Ectodermal cell (in vitro differentiated cells): ENCODE measurements around the gene PBX2.
"Not testable (repeated sequence)": the region's sequence is repeated elsewhere in the genome, so short reads cannot be mapped to it uniquely, and the experiment has no call there.

Source experiments
- H3K27ac ChIP-seq: 2 replicates; pipeline ENCODE4 v1.7.0; 2013; ENCODE audit warnings: mild to moderate bottlenecking, low read depth, low read length; ENCODE audit not compliant: insufficient read depth, poor library complexity, severe bottlenecking
- H3K27me3 ChIP-seq: 2 replicates; pipeline ENCODE4 v1.7.0; 2013; ENCODE audit warnings: mild to moderate bottlenecking, low read length; ENCODE audit not compliant: insufficient read depth, control insufficient read depth, poor library complexity, severe bottlenecking
- H3K36me3 ChIP-seq: one replicate; pipeline ENCODE4 v1.7.0; 2013; ENCODE audit warnings: low read length; ENCODE audit not compliant: control insufficient read depth, insufficient read depth
- H3K4me1 ChIP-seq: one replicate; pipeline ENCODE4 v1.7.0; 2013; ENCODE audit warnings: low read length; ENCODE audit not compliant: control insufficient read depth, insufficient read depth
- H3K4me3 ChIP-seq: 2 replicates; pipeline ENCODE4 v1.7.0; 2013; ENCODE audit warnings: low read depth, low read length, control low read depth; ENCODE audit not compliant: insufficient read depth
- H3K9me3 ChIP-seq: 2 replicates; pipeline ENCODE4 v1.7.0; 2013; ENCODE audit warnings: mild to moderate bottlenecking, low read length, moderate library complexity; ENCODE audit not compliant: control insufficient read depth
- WGBS, 2 experiments: methylation state at CpG; one replicate each; pipeline ENCODE4 v1.1.7; 2013; ENCODE audit warnings: missing lambda C conversion rate in 2 of 2; 5-methylcytosine and 5-hydroxymethylcytosine counted together

The PBX2 gene

DNA sequence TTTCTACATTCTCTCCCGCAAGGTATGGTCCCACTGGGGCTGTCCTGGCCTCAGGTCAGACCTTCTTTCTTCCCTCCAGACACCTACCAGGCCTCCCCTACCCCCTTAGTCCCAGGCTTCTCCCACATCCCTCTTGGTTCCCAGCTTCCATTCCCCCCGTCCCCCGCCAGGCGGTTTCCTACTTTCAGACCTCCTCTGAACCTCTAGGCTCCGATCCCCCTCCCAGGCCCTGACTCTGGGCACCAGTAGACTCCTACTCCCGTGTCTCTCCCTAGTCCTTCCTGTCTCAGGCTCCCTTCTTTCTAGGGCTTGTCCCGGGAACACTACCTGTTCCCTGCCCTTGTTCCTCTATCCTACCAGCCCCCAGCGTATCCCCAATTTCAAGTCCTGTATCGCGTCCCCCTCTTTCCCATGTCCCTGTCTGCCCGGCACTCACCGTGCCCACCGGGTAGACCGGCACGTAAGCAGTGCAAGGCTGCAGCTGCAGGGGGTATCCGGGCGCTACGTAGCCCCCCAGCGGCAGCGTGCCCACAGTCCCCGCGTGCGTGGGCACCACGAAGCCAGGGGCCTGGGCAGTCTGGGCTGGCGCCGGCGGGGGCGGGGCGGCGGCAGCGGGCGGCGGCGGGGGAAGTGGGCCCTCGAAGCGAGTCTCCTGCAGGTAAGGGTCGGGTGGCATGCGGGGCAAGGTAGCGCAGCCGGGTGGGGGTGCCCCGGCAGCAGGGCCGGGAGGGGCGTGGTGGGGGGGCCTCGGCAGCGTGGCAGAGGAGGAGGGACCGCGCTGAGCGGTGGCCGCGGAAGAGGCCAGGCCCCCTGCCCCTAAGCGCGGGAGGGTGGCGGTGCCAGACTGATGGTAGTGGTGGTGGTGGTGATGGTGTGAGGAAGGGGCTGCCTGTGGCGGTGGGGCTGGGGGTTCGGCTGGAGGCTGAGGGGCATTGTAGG is 39.8 kb downstream of the PBX2 start:
- Histone ChIP-seq H3K27me3 (peaks cover 26% of the 10 kb centered on the region), H3K9me3 (no peaks in the 10 kb centered on the region), H3K4me3 (no peak overlapping the region), H3K27ac (no peak overlapping the region), H3K36me3 (no peaks in the 10 kb centered on the region), H3K4me1 (peaks cover 11% of the 10 kb centered on the region)
- WGBS, 2 experiments, result 72 to 76% methylated on average over 55 of the region's 55 CpGs

- Histone ChIP-seq H3K27ac (no peak overlapping the region), H3K27me3 (peaks cover 26% of the 10 kb centered on the region), H3K36me3 (no peaks in the 10 kb centered on the region), H3K4me1 (peaks cover 11% of the 10 kb centered on the region), H3K4me3 (no peak overlapping the region), H3K9me3 (no peaks in the 10 kb centered on the region)
- 93 to 94% methylated on average over 47 of the region's 47 CpGs for WGBS, 2 experiments
Observed at GRCh38 chr6:32149092-32149755, 40.8 kb downstream of the PBX2 start.

- 92 to 93% methylated on average over 39 of the region's 39 CpGs for WGBS, 2 experiments
- H3K27me3 ChIP-seq, result peaks cover 26% of the 10 kb centered on the region
- H3K36me3 ChIP-seq, result no peaks in the 10 kb centered on the region
- peaks cover 11% of the 10 kb centered on the region for H3K4me1 ChIP-seq
- no peak overlapping the region for H3K4me3 ChIP-seq
- H3K27ac ChIP-seq, result no peak overlapping the region
- no peaks in the 10 kb centered on the region for H3K9me3 ChIP-seq
Observed at GRCh38 chr6:32148289-32149091, 41.5 kb downstream of the PBX2 start.

- Histone ChIP-seq H3K4me1 (peaks cover 10% of the 10 kb centered on the region), H3K27ac (no peak overlapping the region), H3K36me3 (no peaks in the 10 kb centered on the region), H3K4me3 (no peak overlapping the region), H3K9me3 (no peaks in the 10 kb centered on the region), H3K27me3 (peaks cover 25% of the 10 kb centered on the region)
- WGBS, 2 experiments, result 90 to 93% methylated on average over 4 of the region's 4 CpGs
Observed at GRCh38 chr6:32147401-32148132, 42.4 kb downstream of the PBX2 start.

DNA sequence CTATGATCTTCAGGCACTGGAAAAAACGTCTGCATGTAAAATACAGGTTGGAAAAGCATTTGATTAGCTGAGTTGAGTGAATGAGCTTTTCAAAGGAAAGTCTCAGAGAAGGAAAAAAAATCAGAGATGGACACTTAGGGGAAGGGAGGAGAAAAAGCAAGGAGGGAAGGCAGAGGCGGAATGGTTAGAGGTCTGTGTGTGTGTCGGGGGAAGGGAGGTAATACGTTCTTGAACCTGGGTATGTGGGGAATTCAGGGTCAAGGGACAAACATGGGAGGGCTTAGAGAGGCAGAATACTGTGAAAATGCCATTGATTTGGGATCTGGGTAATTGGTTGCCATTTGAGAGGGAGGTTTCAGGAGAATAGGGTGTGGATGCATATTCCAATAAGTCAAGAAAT is 43.3 kb downstream of the PBX2 start:
- Histone ChIP-seq H3K4me3 (no peak overlapping the region), H3K27ac (no peak overlapping the region), H3K36me3 (no peaks in the 10 kb centered on the region), H3K9me3 (no peaks in the 10 kb centered on the region), H3K4me1 (peaks cover 3% of the 10 kb centered on the region), H3K27me3 (peaks cover 21% of the 10 kb centered on the region)
- 46 to 47% methylated on average over 4 of the region's 4 CpGs for WGBS, 2 experiments

DNA sequence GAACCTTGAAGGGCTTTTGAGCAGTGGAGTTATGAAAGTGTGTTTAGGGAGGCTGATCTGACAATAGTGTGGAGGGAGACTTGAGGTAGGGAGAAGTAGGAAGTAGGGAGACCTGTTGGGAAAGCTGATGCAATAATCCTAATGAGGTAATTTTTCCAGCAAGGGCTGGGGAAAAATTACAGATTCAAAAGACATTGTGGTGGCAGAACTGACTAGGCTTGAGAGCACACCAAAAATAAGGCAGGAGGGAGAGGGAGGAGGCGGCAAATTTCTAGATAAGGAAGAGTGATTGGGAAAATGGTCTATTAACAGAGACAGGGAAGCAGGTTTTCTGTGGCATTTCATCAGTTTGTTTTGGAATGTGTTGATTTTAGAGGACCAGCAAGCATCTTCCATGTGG is 43.7 kb downstream of the PBX2 start:
- Histone ChIP-seq H3K27ac (no peak overlapping the region), H3K4me1 (peaks cover under 1% of the 10 kb centered on the region), H3K36me3 (no peaks in the 10 kb centered on the region), H3K4me3 (no peak overlapping the region), H3K27me3 (peaks cover 18% of the 10 kb centered on the region), H3K9me3 (no peaks in the 10 kb centered on the region)
- WGBS, 2 experiments, result 90 to 95% methylated on average over 1 of the region's 1 CpG

- H3K9me3 ChIP-seq, H3K27me3 ChIP-seq, H3K36me3 ChIP-seq, H3K4me3 ChIP-seq, H3K4me1 ChIP-seq, H3K27ac ChIP-seq: not testable (repeated sequence)
- WGBS, 2 experiments, result 90 to 99% methylated on average over 7 of the region's 7 CpGs
Observed at GRCh38 chr6:32144238-32144637, 45.8 kb downstream of the PBX2 start.

- Histone ChIP-seq H3K36me3 (no peaks in the 10 kb centered on the region), H3K4me3 (no peak overlapping the region), H3K27me3 (no peaks in the 10 kb centered on the region), H3K9me3 (no peaks in the 10 kb centered on the region), H3K27ac (no peak overlapping the region), H3K4me1 (no peaks in the 10 kb centered on the region)
- WGBS, 2 experiments, result 87 to 94% methylated on average over 5 of the region's 5 CpGs
Observed at GRCh38 chr6:32140420-32141046, 49.5 kb downstream of the PBX2 start.

GRCh38 chr6:32139590-32139989 is 50.4 kb downstream of the PBX2 start:
- Histone ChIP-seq H3K4me3 (no peak overlapping the region), H3K27me3 (no peaks in the 10 kb centered on the region), H3K36me3 (no peaks in the 10 kb centered on the region), H3K27ac (no peak overlapping the region), H3K4me1 (no peaks in the 10 kb centered on the region), H3K9me3 (no peaks in the 10 kb centered on the region)
- WGBS, 2 experiments, result 93 to 95% methylated on average over 5 of the region's 5 CpGs
